Measurements from ENCODE around the gene NOS2.
A peak's percentile ranks its signal among the peaks of the same experiment; 100 is the strongest.

NOS2 gene

DNA sequence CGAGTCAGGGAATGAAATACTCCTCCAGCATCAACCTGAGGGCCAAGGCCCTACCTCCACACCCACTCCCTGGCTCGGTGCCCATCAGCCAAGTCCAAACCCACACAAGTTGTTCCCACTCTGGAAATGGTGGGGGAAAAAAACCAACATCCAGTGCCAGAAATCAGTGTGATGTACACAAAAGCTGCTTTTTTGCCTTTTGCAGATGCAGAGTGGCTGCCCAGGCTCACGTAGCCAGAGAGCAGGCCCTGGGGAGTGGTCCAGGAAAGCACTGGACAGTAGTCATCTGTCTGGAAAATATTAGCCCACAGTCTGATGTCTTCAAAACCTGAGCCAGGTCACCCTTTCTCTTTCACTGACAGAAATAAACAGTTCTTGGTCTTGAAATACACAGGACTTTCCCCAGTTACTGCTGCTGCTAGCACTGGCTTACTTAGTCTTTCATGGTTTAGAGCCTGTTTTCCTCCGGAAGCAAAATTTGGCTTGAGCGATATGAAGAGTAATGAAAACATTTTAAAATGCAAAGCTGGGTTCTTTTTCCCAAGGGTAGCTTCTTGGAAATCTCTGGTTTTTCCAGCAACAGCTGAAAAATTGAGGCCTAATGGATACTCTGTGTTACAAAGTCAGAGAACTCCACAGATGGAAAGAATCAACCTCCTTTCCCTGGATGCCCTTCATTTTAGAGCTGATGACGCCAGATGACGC is 18.2 kb upstream of the NOS2 start:
- no peak for DNase-seq

DNA sequence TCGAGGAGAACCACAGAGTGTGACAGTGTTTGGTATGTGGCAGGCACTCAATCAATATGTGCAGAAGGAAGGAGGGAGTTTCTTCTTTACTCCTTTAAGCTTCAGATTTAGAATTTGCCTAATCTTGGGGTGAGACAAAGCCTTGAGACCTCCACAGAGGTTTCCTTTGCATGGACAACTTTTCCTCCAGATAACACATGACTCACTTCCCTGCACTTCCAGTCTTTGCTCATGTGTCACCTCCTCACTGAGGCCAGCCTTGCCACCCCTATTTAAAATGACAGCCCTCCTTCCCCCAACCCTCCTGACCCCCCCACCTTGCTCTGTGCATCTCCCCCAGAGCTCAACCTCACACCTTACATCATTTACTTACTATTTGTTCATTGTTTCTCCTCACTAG is 17.4 kb upstream of the NOS2 start:
- no peak for DNase-seq

DNA sequence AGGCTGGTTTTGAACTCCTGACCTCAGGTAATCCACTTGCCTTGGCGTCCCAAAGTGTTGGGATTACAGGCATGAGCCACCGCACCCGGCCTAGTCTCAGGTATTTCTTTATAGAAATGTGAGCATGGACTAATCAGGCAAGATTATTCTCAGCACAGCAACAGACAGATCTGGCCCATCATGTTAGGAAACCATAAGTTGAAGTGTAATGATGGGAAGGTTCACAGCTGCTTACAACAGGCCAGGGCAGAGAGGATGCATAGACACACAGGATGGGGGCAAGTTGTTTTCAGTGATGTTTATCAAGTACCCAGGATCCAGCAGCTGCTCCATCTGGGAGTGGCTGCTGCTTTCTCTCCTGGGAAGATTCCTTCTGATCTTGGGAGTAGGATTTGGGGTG is 16.6 kb upstream of the NOS2 start:
- no peak for DNase-seq

DNA sequence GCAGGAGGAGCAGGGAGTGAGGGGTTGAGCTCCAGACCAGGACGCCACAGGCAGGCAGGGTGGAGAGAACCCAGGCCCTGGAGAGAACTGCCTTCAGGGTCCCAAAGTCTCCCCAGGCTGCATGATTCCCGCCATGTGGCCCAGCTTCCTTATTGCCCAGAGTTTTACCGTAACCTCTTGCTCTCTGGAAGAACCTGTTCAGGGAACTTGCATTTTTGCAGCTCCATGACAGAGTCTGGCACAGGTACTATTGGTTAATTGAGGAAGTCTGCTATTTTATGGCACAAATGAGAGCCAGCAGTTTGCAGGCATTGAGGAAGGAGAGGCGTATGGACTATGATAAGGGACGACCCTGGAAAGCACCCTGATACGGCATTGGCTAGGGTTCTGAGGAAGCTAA is 11.6 kb upstream of the NOS2 start:
- DNase-seq = no peak

DNA sequence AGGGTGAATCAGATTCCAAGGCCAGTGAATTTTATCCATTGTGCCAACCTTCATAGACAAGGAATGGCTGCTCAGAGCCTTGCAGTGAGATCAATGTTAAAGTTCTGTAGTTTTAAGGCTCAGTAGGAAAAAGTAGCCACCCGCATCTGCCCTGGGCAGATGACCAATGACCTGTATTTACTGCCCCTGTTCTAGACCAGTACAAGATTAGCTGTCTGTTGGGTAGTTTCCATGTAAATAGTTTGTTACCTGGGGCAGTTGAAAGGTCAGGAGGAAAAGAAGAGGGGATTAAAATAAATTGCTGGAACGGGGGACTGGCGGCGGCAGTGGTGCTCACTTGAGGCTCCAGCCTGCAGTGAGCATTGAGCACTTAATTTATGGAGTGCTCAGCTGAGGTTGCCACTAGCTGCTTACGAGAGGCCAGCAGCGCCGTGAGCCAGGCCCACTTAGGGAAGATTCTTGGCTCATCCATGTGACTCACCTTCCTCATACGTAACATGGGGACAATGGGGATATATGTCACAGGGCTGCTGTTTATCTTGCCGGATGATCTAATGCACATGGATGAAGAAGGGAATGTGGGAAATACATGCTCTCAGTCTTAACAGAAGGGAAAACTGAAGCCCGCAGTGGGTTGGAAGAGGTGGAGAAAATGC is 10.7 kb upstream of the NOS2 start:
- no peak for DNase-seq

DNA sequence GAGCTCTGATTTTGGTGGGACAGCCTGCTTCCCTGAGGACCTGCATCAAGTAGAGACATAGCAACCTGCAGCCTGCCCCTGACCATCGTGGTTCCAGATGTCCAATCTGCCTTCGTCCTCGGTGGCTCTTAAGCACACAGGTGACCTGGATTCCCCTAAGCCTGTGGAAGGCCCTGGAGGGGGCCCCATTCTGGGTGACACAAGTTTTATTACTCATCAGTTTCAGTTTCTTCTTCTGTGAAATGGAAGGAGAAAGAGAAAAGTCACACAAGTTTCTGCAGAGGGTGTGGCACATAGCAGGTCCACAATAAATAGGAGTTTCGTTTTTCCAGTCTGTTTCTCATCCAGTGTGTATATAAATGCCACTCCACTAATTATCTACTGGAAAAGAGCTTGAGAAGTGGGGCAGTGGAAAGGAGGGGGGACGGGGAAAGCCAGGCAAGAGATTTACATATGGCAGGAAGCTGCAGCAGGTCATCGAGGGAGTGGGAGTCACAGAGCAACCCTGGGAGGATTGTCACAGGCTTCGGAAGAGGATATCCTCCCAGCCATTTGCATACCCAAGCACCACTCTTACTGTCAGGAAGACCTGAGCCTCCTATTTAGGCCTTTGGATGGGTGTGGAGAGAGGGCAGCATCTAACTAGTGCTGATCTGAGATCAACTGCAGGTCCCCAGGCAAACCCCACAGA is 10.0 kb upstream of the NOS2 start:
- DNase-seq = peak; percentile 67

DNA sequence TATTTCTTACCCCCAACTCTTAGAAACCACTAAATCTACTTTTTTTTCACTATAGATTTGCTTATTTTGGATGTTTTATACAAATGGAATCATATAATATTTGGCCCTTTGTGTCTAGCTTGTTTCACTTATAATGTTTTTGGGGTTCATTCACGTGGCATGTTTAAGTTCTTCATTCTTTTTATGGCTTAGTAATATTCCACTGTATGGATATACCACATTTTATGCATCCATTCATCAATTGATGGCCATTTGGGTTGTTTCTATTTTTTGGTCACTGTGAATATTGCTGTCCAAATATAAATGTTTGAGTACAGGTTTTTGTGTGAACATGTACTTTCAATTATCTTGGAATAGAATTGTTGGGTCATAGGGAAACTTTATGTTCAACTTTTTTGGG is 9.2 kb upstream of the NOS2 start:
- DNase-seq = no peak

DNA sequence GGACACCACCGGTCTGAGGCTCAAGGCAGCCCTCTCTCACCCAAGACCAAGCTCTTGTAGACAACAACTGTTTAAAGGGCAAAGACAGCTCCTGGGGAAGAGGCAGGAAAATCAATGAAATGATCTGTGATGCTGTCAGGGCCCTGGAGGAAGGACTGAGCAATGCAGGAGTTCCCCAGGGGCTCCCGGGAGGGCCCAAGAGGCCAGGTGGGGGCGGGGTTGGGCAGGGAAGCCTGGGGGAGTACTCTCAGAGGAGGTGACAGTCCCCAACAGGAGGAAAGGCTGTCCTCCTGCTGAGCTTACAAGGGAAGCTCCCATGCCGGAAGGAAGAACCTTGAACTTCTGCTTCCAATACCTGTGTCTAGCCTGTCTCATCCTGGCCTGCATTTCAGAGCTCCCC is 8.3 kb upstream of the NOS2 start:
- DNase-seq = no peak

DNA sequence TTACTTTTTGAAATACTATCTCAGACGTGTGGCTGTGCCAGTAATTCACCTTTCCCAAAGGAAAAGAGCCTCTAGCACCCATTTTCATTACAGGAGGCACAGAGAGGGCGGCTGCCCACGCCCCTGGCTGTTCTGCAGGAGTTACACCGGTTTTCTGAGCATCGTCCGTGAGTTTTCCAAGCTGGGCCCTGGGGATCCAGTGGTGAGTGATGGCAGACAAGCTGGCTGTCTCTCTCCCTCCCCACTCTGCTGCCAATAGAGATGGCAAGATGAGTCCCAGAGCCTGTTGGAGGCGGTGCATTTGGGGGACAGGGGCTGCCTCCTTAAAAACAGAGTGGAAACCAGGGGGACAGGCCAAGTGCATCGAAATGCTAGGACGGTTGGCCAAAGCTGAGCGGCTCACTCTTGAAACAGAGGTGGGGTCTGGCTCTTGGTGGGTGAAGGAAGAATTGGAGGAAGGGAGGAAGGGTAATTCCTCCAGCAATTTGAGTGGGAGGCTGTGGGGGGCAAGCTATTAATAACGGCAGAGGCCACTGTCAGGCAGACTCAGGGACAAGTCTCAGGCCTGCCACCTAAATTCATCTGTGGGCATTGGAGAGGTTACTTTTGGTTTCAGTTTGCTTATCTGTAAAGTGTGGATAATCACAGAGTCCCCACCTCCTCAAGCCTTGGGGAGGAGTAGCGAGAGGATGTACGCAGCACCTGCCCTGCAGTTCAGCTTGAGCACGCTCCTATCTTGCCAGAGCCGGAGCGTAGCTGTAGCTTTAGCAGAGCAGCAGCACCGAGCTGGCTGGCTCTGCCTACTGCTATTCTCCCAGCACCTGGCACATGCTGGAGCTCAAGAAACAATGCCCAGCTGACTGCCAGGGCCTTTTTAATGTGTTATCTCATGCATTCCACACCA is 7.5 kb upstream of the NOS2 start:
- DNase-seq = peak; percentile 69

DNA sequence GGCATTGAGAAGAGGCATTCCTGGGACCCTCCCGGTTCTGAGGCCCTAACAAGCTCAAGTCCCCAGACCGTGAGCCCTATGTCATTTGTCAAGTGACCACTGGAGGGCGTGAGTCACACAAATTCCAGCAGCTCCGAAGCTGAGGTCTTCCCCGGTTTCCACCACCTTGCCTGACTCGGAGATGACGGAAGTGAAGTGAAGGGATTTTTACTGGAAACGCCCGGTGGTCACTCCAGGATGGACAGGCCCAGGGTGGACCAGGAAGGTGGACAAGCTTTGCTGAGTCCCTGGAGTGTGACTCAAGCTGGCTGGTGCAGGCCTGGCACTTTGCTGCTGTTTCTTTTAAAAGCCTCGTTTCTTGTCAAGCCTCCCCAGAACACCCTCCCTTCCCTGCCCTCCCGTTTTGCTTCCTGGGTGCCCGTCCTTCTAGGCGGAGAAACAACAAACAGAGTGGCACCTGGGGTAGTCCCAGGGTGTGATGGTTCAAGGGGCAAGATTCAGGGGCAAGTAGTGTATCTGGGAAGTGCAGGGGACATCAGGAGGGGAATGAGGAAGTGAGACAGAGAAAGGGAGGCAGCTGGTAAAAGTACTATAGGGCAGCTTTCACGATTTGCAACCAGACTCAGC is 5.3 kb upstream of the NOS2 start:
- peak; percentile 85 for DNase-seq

DNA sequence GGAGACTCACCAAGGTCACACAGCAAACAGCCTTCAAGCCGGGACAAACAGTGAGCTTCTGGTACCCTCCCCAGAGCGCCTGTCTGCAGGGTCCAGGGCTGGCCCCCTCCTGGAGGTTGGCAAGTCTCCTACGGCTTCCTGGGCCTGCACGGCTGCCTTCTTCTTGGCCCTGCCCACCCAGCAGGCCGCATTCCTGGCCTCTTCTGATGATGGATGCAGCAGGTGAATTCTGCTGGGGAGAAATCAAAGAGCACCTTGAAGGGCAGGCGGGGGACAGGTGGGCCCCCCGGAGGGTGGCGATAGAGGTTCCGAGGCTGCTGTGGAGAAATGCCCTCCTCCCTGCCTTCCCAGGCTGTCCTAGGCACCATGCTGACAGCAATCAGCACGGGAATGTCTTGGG is 3.8 kb upstream of the NOS2 start:
- no peak for DNase-seq

DNA sequence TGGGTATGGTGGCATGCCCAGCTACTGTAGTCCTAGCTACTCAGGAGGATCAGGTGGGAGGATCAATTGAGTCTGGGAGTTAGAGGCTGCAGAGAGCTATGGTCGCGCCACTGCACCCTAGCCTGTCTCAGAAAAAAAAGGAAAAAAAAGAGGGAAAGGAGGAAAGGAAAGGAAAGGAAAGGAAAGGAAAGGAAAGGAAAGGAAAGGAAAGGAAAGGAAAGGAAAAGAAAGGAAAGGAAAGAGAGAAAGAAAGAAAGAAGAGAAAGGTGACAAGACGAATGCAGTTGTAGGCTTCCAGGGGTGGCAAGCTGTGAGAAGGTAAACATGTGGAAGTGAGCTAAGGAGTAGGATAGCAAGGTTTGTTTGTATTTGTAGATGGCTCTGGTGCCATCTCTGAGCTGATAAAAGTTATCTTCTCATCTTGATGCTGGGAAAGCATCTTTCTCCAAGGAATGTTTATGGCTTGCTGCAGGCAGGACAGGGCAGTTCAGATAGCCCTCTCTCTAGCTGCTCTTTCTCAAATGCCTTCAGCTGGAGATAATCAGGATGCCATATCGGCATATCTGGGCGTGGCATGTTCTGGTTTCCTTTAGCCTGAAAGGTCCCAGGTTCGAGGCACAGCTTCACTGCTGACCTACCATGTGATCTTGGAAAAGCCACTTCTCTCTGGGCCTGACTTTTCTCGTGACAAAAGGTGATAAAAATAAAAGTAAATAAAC is 2.8 kb upstream of the NOS2 start:
- DNase-seq = no peak

DNA sequence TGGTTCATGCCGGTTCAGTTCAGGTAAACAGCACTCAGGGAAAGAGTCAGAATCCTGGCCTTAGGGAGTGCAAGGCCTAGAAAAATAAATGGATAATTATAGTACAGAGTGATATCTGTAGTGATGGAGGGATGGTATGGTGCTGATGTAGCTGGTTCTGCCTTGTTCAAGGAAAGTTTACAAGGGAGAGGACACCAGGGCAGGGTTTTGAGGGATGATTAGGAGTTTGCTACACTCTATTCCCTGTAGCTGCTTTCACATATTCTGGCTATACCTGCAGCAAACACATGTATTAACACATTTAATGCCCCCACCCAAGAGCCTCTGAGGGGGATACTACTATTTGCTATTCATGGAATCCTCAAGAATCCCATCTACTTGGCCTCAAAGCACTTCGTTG is 1.7 kb upstream of the NOS2 start:
- no peak for DNase-seq

DNA sequence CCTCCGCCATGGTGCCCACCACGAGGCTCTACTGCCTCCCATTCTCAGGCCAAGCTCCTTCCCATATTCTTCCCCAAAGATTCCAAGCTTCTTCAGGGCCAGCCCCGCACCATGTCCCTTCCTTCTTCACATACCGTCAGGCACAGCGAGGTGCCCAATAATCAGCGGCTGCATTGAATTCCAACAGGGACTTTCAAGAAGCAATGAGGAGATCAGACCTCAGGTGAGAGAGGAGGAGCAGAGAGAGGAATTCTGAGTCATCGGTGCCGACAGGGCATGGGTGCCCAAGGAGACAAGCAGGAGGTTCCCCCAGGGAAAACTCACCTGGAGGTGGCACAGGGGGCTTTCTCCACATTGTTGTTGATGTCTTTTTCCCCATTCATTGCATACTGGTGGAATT is 2.0 kb downstream of the NOS2 start:
- no peak for DNase-seq

DNA sequence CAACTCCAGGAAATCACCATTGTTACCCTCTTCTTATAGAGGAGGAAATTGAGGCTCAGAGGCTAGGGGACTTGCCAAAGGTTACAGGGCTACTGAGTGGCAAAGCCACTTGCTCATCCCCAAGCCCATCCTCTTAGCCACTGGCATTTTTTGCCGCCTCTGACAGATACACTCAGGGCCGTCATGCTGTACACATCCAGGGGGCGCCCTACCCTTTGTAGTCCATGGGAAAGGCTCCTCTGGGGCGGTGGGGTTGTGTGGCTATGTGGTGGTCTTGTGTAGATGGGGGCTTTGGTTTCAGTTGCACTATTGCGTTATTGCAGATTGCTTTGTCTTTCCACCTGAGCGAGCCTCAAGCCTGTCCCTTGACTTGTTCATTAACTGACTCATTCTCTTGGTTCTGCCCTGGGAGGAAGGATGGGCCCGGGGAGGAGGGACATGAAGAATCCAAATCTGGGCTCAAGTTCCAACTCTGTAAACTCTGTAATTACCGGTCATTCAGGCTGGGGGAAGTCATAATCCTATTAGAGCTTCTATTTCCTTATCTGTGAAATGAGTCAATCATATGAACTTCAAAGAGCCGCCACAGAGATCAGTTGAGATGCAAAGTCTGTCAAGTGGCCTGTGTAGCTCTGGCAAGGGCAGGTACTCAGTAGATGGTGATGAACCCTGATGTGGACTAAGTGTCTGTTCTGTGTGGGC is 2.8 kb downstream of the NOS2 start:
- no peak for DNase-seq

DNA sequence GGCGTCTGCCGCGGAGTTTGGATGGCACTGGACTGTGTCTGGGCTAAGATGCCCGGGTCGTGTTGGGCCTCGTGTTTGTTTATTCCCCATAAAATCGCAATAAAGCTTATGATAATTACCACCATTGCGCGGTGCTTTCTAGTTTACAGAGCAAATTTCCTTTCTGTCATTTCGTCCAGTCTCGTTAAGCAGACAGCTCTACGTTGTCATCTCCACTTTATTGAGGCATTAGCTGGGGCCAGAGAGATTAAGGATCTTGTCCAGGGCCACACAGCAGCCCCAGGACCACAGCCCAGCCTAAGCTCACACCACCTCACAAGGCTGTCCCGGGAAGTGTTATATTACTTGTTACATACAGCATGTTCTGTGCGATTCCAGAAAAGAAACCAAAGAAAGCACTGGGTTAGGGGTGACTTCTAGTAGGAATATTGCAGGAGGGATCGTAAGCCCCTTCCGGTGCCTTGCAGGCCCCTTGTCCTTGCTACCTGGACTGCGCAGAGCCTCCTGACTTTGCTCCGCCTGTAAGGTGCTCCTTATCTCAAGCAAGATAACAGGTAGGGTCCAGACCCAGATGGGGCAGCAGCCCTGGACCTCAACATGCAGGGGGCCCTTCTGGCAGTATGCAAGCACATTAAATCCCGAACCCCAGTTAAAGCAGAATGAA is 6.3 kb downstream of the NOS2 start:
- DNase-seq = no peak

DNA sequence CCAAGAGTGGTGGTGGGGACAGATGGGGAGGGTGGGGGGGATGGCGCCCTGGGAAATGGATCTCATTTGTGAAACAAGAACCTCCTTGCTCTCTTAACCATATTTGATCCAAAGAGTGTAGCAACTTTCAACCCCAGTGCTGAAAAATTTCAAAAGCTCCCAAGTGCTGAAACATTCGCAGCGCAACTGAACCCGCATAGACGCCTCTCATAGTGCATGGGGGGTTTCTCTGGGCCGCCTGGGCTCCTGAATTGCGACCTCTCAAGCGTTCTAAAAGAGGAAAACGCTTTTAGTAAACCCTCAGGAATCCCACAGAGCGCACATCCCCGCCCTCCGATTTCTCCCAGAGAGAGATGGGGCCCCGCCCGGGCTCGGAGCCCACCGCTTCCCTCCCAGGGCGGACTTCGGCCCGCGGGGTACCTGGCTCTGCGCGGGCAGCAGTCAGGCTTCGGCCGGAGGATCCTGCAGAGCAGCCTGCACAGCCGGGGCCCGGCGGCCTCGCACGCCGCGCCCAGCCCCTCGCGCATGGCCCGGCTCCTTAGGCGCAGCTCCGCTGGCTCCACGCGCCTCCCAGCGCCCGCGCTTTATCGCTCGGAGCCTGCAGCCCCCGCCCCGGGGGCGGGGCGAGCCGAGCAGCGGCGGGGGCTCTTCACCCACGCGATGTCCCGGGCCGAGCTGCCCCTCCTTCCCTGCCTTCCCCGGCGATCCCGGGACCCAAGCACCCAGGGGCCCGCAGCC is 7.0 kb downstream of the NOS2 start:
- DNase-seq = no peak

DNA sequence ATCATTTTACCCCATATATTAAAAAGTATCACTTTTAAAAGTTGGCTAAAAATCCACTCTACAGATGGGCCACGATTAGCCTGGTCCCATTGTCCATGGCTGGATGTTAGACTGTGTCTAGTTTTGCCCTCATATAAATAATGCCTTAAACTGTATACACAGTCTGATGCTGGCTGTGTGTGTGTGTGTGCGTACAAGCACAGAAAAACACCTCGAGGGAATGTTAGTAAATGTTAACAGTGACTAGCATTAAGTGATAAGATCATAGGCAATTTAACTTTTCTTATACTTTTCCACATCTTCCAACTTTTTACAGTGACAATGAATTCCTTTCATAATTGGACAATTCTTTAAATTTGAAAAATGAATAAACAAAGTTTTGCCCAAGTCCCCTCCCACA is 8.2 kb downstream of the NOS2 start:
- no peak for DNase-seq

DNA sequence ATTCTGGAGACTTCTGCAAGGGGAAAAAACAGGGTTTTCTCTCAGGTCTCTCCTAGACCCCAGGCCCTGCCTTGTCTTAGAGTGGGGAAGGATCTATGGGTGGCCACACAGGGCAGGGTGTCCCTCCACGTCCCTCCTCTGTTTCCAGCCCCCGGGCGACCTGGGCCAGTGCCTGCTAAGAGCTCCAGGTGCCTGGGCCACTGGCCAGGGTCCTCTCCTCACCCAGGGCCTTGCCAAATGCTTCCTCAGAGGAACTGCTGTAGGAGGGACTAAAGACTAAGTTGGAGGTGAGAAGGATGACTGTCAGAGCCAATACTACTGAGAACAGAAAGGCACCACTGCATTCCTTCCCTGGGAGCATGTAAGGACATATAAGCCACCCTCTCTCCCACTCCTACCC is 11.4 kb downstream of the NOS2 start:
- DNase-seq = no peak
